ENCODE data around the gene IGFBP4. TPM values are rescaled to one million over a fixed set of nuclear protein-coding genes. Genes with fewer than 3 reads are reported as not detected.

Gene IGFBP4
- total and polyA plus RNA-seq, 2 of the 13 experiments (the other 11 are each of a cell fraction or from before 2014, with no cell fraction given): 4.1 to 49.0 TPM

DNA sequence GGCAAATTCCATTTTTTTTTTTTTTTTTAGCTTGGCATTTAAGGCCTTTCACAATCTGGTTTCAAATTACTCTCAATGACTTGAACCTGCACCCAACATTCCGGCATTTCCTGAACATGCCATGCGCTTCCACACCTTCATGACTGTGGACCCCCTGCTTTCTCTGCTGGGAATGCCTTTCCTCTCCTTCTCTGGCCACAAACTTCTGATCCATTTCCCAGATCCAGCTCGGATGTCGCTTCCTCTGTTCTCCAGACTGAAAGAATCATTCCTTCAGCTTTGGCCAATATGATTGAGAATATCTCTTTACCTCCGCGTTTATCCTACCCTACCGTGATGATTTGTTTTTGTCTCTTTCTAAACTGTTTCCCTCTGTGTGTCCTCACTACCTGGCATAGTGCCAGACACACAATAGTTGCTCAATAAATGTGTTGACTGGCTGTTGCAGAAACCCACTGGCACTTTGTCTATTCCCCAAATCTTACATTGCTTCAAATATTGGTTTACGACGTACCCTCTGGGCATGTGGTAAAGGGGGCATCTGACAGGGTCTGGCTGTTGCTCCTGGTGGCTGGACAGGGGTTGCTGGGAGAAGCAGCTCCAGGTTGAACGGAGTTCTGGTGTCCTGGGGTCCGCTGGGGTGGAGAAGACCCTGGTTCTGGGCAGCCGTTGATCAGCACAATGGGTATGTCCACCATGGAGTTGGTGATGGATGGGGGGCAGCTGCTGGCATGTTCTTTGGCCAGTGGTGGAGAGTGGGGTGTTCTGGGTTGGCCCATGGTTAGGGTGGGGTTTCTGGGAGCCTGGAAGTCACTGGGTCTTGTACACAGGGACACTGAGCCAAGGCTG lies 43.5 kb downstream of the IGFBP4 start:
- no peak for FAIRE-seq
- ChIA-PET CTCF (ENCODE audit: low intra/inter-chr PET ratio, low total read pairs) (no interaction called here), POLR2A (interaction anchor here (1.0 to 1.4 kb wide), 2 partner anchors 10 to 62 kb away, joined by 3 read pairs; no protein-coding TSS in a partner anchor)
- in situ Hi-C loops (cut with HindIII; ENCODE audit: extremely low pct_ligation_motif_present, low pct_unique_long_range_greater_than_20kb): no loop called here
- peaks cover 49% of the 10 kb centered on the region for H3K4me1 ChIP-seq (ENCODE audit: insufficient read depth, low read length)
- H3K36me3 ChIP-seq (replicated peaks in 1 of 2; ENCODE audit: control insufficient read depth in 1 of 2, insufficient read depth in 2 of 2, low read length in 2 of 2): no peaks in the 10 kb centered on the region
- H4K20me1 ChIP-seq (ENCODE audit: insufficient read depth, low read length): no peaks in the 10 kb centered on the region
- WGBS (ENCODE audit: low lambda C conversion rate): 57% methylated on average over 12 of the region's 12 CpGs
- no peak overlapping the region for H3K9ac ChIP-seq (ENCODE audit: insufficient read depth, low read depth, low read length)
- no peak overlapping the region for H3K27ac ChIP-seq (ENCODE audit: extremely low read length, insufficient read depth, low read length)
- DNase-seq (ENCODE audit: low spot score): no peak
- no peaks in the 10 kb centered on the region for H3K27me3 ChIP-seq (ENCODE audit: control insufficient read depth in 1 of 2, insufficient read depth in 2 of 2, low read length in 2 of 2)
- no peak overlapping the region for H2AFZ ChIP-seq (ENCODE audit: low read length)
- no peaks in the 10 kb centered on the region for H3K79me2 ChIP-seq (ENCODE audit: insufficient read depth, low read length)
- intact Hi-C loops (cut with micrococcal nuclease; ENCODE audit: unreplicated experiment): no loop called here
- no peak overlapping the region for H3K4me3 ChIP-seq (replicated peaks in 1 of 3; ENCODE audit: insufficient read depth in 1 of 3, low read depth in 2 of 3, low read length in 3 of 3)
- BruUV-seq (replicated peaks): no TSS peak
- ATAC-seq: no peak
- H3K4me2 ChIP-seq (ENCODE audit: low read depth, low read length): no peak overlapping the region
- no peaks in the 10 kb centered on the region for H3K9me3 ChIP-seq (ENCODE audit: low read length)
- 0 out of 2 replicates have a peak, but pooled peaks have one; percentile 29 for TF ChIP-seq TP53 (CRISPR knock-in tag; conservative IDR thresholded peaks at IDR 0.05)
- peak; percentile 60; the same call in 1 of the 2 replicates for TF ChIP-seq CEBPB (IDR thresholded peaks at IDR 0.05; ENCODE audit: borderline replicate concordance, low read depth, low read length)
- TF ChIP-seq, protein P1, sequence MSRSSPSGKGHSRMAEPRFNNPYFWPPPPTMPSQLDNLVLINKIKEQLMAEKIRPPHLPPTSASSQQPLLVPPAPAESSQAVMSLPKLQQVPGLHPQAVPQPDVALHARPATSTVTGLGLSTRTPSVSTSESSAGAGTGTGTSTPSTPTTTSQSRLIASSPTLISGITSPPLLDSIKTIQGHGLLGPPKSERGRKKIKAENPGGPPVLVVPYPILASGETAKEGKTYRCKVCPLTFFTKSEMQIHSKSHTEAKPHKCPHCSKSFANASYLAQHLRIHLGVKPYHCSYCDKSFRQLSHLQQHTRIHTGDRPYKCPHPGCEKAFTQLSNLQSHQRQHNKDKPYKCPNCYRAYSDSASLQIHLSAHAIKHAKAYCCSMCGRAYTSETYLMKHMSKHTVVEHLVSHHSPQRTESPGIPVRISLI (CRISPR knock-in tag; IDR thresholded peaks at IDR 0.05; ENCODE audit: borderline replicate concordance): peak; percentile 85; the same call in 1 of the 2 replicates
- no peak for TF ChIP-seq ERF (CRISPR knock-in tag; IDR thresholded peaks at IDR 0.05)
- TF ChIP-seq MYC (CRISPR knock-in tag; IDR thresholded peaks at IDR 0.05; ENCODE audit: borderline replicate concordance): no peak
- TF ChIP-seq SALL1 (CRISPR knock-in tag; IDR thresholded peaks at IDR 0.05): no peak
- TF ChIP-seq, protein P2, sequence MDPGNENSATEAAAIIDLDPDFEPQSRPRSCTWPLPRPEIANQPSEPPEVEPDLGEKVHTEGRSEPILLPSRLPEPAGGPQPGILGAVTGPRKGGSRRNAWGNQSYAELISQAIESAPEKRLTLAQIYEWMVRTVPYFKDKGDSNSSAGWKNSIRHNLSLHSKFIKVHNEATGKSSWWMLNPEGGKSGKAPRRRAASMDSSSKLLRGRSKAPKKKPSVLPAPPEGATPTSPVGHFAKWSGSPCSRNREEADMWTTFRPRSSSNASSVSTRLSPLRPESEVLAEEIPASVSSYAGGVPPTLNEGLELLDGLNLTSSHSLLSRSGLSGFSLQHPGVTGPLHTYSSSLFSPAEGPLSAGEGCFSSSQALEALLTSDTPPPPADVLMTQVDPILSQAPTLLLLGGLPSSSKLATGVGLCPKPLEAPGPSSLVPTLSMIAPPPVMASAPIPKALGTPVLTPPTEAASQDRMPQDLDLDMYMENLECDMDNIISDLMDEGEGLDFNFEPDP (CRISPR knock-in tag; conservative IDR thresholded peaks at IDR 0.05): 0 out of 2 replicates have a peak, but pooled peaks have one; percentile 40
- no peak for TF ChIP-seq GABPA (IDR thresholded peaks at IDR 0.05; ENCODE audit: low read depth, low read length)
- TF ChIP-seq GABPA (CRISPR knock-in tag; IDR thresholded peaks at IDR 0.05; ENCODE audit: low read depth): no peak
- TF ChIP-seq CEBPG (CRISPR knock-in tag; IDR thresholded peaks at IDR 0.05): peak; percentile 44
- 0 out of 2 replicates have a peak, but pooled peaks have one; percentile 25 for TF ChIP-seq ZMYM3 (CRISPR knock-in tag; IDR thresholded peaks at IDR 0.05)
- peak; percentile 7 for TF ChIP-seq TEAD3 (CRISPR knock-in tag; optimal IDR thresholded peaks at IDR 0.05; ENCODE audit: borderline replicate concordance)
- TF ChIP-seq, protein P3, sequence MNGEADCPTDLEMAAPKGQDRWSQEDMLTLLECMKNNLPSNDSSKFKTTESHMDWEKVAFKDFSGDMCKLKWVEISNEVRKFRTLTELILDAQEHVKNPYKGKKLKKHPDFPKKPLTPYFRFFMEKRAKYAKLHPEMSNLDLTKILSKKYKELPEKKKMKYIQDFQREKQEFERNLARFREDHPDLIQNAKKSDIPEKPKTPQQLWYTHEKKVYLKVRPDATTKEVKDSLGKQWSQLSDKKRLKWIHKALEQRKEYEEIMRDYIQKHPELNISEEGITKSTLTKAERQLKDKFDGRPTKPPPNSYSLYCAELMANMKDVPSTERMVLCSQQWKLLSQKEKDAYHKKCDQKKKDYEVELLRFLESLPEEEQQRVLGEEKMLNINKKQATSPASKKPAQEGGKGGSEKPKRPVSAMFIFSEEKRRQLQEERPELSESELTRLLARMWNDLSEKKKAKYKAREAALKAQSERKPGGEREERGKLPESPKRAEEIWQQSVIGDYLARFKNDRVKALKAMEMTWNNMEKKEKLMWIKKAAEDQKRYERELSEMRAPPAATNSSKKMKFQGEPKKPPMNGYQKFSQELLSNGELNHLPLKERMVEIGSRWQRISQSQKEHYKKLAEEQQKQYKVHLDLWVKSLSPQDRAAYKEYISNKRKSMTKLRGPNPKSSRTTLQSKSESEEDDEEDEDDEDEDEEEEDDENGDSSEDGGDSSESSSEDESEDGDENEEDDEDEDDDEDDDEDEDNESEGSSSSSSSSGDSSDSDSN (CRISPR knock-in tag; IDR thresholded peaks at IDR 0.05): no peak
- TF ChIP-seq ZC3H4 (CRISPR knock-in tag; IDR thresholded peaks at IDR 0.05; ENCODE audit: borderline replicate concordance): no peak
- TF ChIP-seq ZNF749 (CRISPR knock-in tag; IDR thresholded peaks at IDR 0.05; ENCODE audit: borderline replicate concordance): no peak
- peak; percentile 93 for TF ChIP-seq SIX4 (CRISPR knock-in tag; IDR thresholded peaks at IDR 0.05)
- TF ChIP-seq SIX1 (CRISPR knock-in tag; IDR thresholded peaks at IDR 0.05; ENCODE audit: borderline replicate concordance): peak; percentile 42; the same call in 1 of the 2 replicates
- TF ChIP-seq SIN3A (IDR thresholded peaks at IDR 0.05; ENCODE audit: borderline replicate concordance, low read depth, low read length): no peak
- TF ChIP-seq, protein P4, sequence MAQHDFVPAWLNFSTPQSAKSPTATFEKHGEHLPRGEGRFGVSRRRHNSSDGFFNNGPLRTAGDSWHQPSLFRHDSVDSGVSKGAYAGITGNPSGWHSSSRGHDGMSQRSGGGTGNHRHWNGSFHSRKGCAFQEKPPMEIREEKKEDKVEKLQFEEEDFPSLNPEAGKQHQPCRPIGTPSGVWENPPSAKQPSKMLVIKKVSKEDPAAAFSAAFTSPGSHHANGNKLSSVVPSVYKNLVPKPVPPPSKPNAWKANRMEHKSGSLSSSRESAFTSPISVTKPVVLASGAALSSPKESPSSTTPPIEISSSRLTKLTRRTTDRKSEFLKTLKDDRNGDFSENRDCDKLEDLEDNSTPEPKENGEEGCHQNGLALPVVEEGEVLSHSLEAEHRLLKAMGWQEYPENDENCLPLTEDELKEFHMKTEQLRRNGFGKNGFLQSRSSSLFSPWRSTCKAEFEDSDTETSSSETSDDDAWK (CRISPR knock-in tag; IDR thresholded peaks at IDR 0.05): no peak

All from HepG2 (cell line).